Progenitor cell of endocrine pancreas (in vitro differentiated cells): ENCODE measurements around the gene MRPL39. TPM values are rescaled to one million over a fixed set of nuclear protein-coding genes. Genes with fewer than 3 reads are reported as not detected.

ENCODE experiments used
- DNase-seq: peaks from one replicate; pipeline ENCODE4 v3.0.0; 2021; ENCODE audit warnings: low spot score; ENCODE audit not compliant: unreplicated experiment
- H3K27ac Mint-ChIP-seq: 2 replicates; pipeline ENCODE4 v1.8.0; 2021; ENCODE audit warnings: mild to moderate bottlenecking, moderate library complexity, mixed read lengths
- H3K27me3 Mint-ChIP-seq: 2 replicates; pipeline ENCODE4 v1.8.0; 2021; ENCODE audit warnings: mixed read lengths
- H3K36me3 Mint-ChIP-seq: 2 replicates; pipeline ENCODE4 v1.8.0; 2022; ENCODE audit warnings: mixed read lengths; ENCODE audit not compliant: insufficient read depth
- H3K4me1 Mint-ChIP-seq: 2 replicates; pipeline ENCODE4 v1.8.0; 2021; ENCODE audit warnings: low read depth, mixed read lengths
- H3K4me3 Mint-ChIP-seq: 2 replicates; pipeline ENCODE4 v1.8.0; 2021; ENCODE audit warnings: low read depth, mild to moderate bottlenecking, moderate library complexity, mixed read lengths
- H3K9me3 Mint-ChIP-seq: 2 replicates; pipeline ENCODE4 v1.8.0; 2021; ENCODE audit warnings: low read depth, mixed read lengths
- CTCF ChIP-seq: fragments of 200-600 bp; sonication (generic); IDR thresholded peaks from one replicate; pipeline ENCODE4 v1.5.0; 2021; ENCODE audit warnings: antibody characterized with exemption, mild to moderate bottlenecking; ENCODE audit not compliant: unreplicated experiment
- total RNA-seq: library from RNA; stranded (reverse); gene quantifications from 2 replicates; pipeline ENCODE4 v1.2.1, GENCODE V29; 2021

Gene MRPL39
- total RNA-seq, 1 donor from 2014 or later, result 30.7 TPM

- H3K9me3 Mint-ChIP-seq, result peaks cover under 1% of the 10 kb centered on the region
- DNase-seq, result no peak
- H3K4me3 Mint-ChIP-seq, result no peak overlapping the region
- no peak for TF ChIP-seq CTCF
- no peaks in the 10 kb centered on the region for H3K4me1 Mint-ChIP-seq
- H3K27ac Mint-ChIP-seq, result no peak overlapping the region
- no peaks in the 10 kb centered on the region for H3K27me3 Mint-ChIP-seq
- H3K36me3 Mint-ChIP-seq, result no peaks in the 10 kb centered on the region
Observed at GRCh38 chr21:25551569-25551968, 55.7 kb downstream of the MRPL39 start.

- H3K36me3 Mint-ChIP-seq, result no peaks in the 10 kb centered on the region
- H3K27ac Mint-ChIP-seq, result no peak overlapping the region
- no peaks in the 10 kb centered on the region for H3K27me3 Mint-ChIP-seq
- no peak for TF ChIP-seq CTCF
- no peak for DNase-seq
- H3K9me3 Mint-ChIP-seq, result peaks cover 4% of the 10 kb centered on the region
- no peak overlapping the region for H3K4me3 Mint-ChIP-seq
- H3K4me1 Mint-ChIP-seq, result no peaks in the 10 kb centered on the region
Observed at GRCh38 chr21:25550352-25551120, 56.7 kb downstream of the MRPL39 start.

- Mint-ChIP-seq H3K27ac (no peak overlapping the region), H3K36me3 (peaks cover 1% of the 10 kb centered on the region), H3K27me3 (no peaks in the 10 kb centered on the region), H3K4me3 (no peak overlapping the region), H3K9me3 (peaks cover 3% of the 10 kb centered on the region), H3K4me1 (no peaks in the 10 kb centered on the region)
- no peak for TF ChIP-seq CTCF
- no peak for DNase-seq
Observed at GRCh38 chr21:25541042-25541441, 66.2 kb downstream of the MRPL39 start.

GRCh38 chr21:25539606-25540005 is 67.7 kb downstream of the MRPL39 start:
- Mint-ChIP-seq H3K4me1 (no peaks in the 10 kb centered on the region), H3K9me3 (peaks cover 3% of the 10 kb centered on the region), H3K4me3 (no peak overlapping the region), H3K27me3 (no peaks in the 10 kb centered on the region), H3K27ac (no peak overlapping the region), H3K36me3 (peaks cover 1% of the 10 kb centered on the region)
- no peak for TF ChIP-seq CTCF
- DNase-seq, result no peak

GRCh38 chr21:25537174-25537573 is 70.1 kb downstream of the MRPL39 start:
- H3K4me3 Mint-ChIP-seq, result no peak overlapping the region
- no peaks in the 10 kb centered on the region for H3K4me1 Mint-ChIP-seq
- TF ChIP-seq CTCF, result no peak
- peaks cover 1% of the 10 kb centered on the region for H3K36me3 Mint-ChIP-seq
- H3K27me3 Mint-ChIP-seq, result no peaks in the 10 kb centered on the region
- DNase-seq, result no peak
- peaks cover 3% of the 10 kb centered on the region for H3K9me3 Mint-ChIP-seq
- H3K27ac Mint-ChIP-seq, result no peak overlapping the region
